Activated CD4-positive, alpha-beta T cell treated with anti-CD3 and anti-CD28 coated beads, Interleukin-10, Interleukin-2, amounts not matched to agents 100 ng/mL and 50 ng/mL, durations not matched to agents 16 hours and 8 hours (primary cell): ENCODE data around the gene CMBL.
"Not testable (repeated sequence)": the region's sequence is repeated elsewhere in the genome, so short reads cannot be mapped to it uniquely, and the experiment has no call there.

Experiments
- DNase-seq: peaks from one replicate; pipeline ENCODE4 v3.0.0-alpha.2; 2020

The CMBL gene

DNA sequence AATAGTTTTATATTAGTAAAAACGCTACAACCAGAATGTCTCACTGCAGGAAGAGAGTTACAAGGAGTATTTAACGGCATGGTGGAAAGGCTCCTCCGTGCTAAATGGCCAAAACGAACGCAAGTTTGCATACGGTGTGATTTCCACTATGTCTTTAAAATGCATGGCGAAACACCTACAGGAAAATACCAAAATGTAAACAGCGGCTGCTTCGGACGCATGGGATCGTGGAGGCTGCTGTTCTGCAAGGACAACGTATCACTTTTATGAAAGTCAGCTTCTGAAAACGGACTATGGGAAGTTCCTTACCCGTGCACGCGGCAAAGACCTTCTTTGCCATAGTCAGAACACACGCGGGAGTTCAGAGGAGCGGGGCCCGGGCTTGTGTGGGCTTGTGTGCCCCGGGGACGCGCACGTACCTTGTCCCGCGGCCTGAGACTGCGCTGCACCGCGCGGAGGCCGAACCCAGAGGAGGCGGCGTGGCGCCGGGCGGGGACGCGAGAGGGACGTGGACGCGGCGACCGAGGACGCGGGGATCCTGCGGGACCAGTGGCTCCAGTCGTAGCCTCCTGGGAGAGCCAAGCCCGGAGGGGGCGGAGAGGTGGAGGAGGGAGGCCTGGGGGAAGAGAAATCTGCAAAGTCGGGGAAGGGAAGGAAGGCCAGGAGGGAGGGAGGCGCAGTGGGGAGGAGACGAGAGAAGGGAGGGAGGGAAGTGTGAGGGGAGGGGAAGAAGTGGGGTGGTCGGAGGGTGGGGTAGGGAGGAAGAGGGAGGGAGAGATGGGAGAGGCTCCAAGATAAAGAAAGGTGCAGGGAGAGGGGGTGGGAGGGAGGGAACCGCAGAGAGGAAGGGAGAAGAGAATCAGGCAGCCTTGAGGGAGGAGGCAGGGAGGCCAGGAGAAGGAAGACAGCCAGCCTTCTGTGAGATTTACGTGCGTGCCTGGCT lies at the start of gene CMBL:
CMBL (minus strand) TSS at position 697 of the 943 bp plus-strand sequence. CDS start 17,140 bp downstream, outside the sequence.
- DNase-seq = peak; percentile 20

DNA sequence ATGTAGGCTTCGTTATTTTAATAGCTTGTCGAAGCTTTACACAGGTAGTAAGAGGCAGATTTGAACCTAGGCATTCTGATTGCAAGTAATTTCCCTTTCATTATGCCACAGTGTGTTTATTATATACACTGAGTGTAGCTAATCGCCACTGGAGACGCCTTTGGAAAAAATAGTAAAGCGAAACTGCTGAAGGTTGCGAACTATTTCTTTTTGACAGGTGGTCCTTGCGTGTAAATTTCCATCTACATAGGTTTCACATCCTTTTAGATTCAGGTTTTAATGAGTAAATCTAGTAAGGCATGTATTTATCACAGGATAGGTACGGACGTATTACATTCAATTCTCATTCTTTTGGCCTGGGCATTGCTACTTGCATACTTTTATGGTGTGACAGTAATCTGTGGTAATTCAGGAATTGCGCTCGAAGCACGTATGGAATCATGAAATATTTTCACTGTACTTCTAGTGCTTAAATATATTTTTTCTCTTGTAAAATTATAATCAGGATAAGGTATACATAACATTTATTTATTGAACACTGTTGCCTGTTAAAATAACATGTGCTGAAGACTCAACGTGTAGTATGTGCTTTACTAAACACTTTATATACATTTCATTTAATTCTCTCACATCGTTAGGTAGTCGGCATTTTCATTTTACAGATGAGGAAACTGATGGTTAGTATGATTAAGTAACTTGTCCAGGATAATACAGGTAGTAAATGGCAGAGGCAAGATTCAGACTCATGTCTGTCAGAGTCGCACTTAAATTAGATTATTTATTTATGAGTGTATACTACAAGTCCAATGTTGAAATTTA lies 47.6 kb upstream of the CMBL start:
- peak; percentile 58 for DNase-seq

DNA sequence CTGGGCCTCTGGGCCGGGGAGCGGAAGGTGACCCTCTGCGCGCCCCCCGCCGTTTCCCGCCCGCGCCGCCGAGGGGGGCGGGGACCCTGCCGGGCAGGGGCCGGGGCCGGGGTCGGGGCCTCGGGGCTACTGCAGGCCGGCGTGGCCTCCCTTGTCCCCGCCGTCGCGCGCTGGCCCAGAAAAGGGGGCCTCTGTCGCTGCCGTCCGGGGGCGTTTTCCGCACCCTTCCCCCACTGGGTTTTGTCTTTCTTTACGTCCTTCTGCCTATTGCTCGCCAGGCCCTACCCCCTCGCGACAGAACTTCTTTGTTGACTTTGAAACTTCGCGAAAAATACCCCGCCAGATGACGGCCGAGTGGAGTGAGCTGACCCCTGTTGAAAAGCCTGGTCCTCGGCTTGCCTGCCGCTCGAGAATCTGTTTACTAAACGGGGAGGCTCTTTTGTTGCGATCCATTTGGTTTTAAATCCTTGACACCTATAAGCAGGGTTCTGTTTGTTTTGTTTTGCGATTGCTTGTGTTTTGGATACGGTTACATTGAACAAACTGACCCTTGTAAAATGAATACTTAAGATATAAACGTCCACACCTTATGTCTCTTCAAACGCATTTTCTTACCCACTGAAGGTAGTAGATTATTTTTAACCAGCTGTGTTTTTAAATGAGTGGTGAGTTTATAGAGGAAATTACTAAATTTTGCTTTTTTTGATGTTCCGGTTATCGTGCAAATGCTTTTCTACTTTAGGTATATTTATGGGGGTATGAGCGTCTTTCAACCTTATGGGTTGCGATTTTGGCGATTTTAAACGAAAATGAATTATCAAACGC lies 46.6 kb upstream of the CMBL start:
- peak; percentile 41 for DNase-seq

DNA sequence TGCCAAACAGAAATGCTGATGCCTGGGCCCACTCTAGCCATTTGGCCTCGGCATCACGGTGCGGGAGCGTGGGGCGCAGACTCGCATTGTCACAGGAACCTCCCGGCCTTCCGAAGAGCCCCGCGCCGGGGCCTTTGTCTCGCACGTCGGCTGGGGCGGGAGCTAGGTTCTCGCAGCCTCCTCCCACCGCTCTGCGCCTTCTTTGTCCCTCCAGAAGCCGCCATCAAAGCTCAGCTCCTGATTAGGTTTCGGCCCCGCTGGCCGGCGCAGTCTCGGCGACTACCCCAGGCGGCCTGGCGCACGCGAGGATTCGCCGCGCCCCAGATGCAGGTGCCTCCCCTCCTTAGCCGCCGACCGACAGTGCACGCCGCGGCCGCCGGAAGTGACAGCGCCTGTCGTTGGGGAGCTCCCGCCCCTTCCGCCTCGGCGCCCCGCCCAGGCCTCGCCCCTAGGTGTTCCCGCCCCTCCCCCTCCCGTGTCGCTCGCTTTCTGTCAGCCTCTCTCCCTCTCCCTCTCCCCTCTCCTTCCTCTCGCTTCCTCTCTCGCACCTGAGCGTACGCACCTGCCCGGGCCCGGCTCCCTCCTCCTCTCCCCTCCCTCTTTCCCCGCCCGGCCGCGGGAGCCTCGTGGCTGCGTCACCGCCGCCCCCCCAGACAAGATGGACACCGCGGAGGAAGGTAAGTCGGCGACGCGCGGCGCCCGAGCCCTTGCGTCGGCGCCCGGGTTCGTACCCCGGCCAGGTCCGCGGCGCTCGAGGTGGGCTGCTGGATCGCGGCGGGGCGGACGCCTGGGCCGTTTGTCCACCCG lies 45.7 kb upstream of the CMBL start, which contains the start of gene MARCHF6:
MARCHF6 (plus strand) TSS at position 455 of the 807 bp plus-strand sequence; CDS start at position 659, 204 bp downstream.
- peak; percentile 97 for DNase-seq

DNA sequence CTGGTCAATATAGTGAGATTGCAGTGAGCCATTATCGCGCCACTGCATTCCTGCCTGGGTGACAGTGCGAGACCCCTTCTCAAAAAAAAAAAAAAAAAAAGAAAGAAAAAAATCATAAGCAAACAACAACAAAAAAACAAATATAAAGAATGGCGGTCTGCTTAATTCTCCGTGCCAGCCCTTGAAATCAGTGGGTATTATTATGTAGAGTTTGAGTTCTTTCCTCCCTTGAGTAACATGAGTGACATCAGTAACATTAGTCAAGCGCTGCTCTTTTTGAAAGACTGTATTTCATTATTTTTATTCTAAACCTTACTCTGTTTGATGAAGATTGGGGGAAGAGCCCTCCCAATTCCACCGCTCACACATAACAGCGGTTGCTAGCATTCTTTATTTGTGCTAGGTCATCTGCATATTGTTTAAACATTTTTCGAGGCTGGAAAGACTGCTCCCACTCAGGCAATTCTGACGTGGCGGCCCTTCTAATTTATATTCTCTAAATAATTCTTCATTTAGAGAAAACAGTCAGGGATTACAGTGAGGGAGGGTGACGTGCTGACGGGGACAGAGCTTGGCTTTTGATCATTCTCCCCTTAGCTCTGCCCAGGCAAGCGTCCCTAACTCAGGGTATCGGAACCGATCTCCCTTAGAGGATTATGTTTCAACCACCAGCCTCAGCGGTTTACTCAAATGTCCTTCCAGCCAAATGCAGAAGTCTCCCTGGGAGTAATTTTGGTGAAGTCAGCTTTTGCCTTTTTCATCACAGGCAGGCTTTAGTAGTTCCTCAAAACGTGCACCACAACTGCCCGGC lies 44.9 kb upstream of the CMBL start:
- DNase-seq = no peak

DNA sequence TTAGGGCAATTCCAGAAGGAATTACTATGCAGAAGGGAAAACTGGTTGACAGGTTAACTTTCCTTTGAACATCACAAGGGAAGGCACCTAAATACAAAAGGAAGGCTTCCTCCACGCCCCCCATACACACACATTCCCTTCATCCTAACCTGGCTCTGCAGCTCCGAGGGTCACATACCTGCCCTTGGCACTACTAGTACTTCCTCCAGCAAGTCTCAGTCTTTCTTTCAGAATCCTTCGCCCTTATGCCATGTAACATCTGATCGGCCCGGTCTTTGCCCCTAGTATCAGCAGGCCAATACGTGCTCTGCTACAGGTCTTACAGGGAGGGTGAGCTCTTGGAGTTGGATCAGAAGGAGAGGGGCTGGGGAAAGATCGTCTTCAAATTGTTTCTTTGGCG lies 44.2 kb upstream of the CMBL start:
- no peak for DNase-seq

DNA sequence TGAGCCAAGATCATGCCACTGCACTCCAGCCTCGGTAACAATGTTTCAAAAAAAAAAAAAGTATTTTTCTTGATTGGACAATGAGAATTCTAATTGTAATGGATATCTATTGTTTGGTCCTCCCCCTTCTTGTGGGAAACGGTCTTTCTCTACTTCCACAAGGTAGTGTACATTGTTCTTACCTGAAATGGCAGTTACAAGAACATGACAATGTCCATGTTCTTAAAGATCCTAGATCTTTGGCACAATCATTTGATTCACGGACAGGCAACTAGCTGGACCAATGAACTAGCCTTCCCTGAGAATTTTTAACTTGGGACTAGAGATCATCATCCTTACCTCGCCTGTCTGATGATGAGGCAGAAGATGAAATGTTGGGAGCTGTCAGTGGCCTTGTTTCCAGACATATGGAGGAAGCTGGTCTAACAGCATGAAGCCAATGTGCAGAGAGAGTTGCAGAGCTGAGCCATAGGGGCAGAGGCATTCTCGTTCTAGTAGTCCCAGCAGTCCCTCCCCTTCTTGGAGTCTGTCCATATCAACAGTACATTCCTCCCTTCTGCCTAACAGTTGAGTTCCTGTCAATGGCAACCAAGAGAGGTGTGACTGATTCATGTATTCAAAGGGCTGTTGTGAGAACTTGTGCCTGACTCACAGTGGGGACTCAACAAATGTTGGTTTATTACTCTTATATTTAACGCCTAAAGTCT lies 43.6 kb upstream of the CMBL start:
- DNase-seq = peak; percentile 28

DNA sequence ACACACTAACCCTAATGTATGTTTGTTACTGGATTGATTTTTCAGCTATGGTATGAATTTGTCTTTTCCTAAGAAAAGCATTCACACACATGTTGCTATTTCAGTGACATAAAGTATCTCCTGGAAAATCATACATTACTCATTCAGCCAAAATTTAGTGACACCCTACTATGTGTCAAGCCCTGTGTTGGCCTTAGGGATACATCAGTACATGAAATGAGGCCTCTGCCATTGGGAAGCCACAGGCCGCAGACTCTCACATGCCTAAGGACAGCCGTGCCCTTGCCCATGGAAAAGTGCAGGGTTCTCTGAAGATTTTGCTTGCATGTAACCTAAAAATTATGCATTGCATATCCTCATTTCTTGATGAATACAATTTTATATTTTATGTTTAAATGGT lies 40.6 kb upstream of the CMBL start:
- no peak for DNase-seq

DNA sequence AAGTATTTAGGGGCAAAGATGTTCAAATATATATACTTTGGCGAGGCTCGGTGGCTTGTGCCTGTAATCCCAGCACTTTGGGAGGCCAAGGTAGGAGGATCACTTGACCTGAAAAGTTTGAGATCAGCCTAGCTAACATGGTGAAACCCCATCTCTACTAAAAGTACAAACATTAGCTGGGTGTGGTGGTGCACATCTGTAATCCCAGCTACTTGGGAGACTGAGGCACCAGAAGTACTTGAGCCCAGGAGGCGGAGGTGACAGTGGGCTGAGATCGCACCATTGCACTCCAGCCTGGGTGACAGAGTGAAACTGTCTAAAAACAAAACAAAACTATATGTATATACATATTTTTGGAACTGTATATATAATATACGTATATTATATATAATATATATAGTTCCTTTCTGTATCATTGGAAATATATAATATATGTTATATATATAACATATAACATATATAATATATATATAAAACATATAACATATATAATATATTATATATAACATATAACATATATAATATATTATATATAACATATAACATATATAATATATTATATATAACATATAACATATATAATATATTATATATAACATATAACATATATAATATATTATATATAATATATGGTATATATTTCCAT lies 36.9 kb upstream of the CMBL start:
- DNase-seq = not testable (repeated sequence)

DNA sequence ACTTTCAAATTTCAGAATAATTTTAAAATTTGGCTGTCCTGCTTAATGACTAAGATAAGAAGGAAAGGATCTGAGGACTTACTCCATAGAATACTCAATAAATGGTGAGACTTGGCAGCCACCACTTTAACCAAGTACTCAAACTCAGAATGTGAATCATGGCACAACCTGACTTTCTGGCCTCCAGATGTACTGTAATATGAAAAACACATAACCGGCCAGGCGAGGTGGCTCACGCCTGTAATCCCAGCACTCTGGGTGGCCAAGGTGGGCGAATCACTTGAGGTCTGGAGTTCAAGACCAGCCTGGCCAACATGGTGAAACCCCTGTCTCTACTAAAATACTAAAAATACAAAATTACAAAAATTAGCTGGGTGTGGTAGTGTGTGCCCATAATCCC lies 35.8 kb upstream of the CMBL start:
- DNase-seq = no peak

DNA sequence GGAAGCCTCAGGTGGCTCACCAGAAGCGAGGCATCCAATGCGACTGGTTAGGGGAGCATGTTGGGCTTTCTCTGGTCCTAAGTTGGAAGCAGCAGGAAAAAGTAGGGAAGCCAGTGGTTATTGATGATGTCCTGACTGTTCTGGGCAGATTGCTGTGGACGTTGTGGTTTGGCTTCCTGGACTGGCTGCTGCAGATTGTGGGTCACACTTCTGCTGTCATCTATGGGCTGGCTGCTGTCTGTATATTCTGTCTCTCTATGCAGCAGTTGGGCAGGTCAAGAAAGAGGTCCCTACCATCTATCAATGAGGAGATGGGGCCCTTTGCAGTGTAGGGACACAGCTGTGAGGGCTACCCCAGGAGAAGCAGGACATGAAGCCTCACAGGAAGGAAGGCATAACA lies 32.3 kb upstream of the CMBL start:
- DNase-seq = no peak

DNA sequence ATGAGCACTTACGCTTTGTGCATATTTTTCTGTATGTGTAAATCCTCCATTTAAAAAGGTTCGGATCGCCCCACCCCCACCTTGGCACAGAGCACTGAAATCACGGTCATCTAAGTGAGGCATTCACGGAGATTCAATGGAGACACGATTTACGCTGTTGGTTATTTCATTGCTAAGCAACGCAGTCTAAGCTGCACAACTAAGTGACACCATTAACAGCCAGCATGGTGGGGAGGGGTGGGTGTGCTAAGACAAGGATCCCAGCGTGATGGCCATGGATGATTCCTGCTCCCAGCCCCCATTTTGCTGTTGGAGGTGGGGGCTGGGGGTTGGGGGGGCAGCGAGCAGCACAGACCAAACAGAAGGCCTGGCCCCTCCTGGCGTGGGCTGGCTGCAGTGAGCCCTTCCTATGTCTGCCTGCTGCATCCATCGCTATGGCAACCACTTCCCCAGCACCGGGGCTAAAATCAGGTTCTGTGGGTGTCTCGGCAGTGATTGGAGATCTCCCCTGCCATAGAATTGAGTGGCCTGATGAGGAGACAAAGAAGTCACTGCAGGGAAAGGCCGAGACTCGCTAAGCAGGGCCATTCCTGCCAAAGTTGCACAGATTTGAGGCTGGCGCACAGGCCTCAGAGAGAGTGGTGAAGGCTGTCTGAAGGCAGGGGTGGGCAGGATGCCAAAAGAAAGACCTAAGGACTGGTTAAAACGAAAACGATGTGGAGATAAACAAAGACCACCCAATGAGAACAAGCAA lies 31.5 kb upstream of the CMBL start:
- no peak for DNase-seq

DNA sequence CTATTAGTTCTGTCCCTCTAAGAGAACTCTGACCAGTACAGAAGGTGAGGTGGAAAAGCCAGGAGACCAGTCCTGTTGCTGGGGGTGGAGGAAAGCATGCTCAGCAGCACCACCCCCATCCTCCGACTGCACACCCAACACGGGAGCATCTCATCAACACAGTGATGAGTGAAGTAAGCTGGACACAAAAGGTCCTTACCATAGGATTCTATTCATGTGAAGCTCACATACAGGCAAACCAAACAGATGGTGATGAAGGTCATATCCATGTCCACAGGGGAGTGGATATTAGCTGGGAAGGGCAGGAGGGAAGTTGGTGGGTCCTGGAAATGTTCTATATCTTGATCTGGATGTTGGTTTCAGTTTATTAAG lies 31.0 kb upstream of the CMBL start:
- no peak for DNase-seq

DNA sequence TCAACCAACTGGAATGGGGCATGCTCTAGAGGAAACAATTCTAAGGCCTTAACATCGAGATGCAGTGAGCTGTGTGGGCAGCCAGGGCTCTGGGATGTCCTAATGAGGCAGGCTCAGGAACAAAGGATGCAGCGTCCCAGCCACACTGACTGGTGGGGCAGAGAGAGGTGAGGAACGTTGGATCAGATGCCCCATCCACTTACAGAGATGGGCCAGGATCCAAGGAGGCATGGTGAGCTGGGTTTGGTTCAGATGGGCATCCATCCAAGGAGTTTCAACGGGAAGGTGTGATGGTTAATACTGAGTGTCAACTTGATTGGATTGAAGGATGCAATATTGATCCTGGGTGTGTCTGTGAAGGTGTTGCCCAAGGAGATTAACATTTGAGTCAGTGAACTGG lies 30.3 kb upstream of the CMBL start:
- DNase-seq = no peak

DNA sequence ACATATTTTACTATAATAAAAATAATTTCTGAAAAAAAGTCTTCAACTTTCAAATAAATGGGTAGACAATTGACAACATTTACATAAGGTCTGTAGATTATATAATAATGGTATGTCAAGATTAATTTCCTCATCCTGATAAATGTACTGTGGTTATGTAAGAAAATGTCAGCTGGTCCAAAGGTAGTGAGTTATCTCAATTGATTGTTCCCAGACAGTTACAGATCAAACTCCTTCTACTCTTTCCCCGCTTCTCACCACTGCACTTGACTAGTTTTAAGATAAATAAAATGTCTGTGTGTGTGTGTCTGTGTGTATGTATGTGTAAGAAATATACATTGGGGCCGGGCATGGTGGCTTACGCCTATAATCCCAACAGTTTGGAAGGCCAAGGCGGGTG lies 29.4 kb upstream of the CMBL start:
- DNase-seq = no peak

DNA sequence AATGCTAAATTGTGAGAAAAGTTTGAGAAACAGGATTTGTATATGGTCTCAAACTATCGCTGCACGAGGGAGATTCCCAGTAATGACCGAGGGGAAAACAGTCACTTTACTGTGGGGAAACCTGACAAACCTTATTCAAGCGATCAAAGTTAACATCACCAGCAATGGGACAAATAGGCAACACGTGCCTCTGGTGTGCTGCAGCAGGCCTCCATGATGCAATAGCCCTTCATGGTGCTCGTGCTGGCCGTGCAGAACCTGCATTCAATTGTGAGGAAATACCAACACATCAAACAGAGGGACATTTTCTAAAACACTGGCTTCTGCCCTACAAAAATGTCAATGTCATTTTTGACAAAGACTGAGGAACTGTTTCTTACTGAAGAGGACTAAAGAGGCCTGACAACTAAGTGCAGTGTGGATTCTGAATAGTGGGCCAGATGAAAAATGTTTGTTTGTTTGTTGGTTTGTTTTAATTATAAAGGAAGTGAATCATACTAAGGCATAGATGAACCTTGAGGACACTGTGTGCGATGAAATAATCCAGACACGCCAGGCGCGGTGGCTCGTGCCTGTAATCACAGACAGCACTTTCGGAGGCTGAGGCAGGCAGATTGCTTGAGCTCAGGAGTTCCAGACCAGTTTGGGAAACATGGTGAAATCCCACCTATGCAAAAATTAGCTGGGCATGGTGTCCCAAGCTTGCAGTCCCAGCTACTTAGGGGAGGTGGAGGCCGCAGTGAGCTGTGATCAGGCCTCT lies 28.2 kb upstream of the CMBL start:
- DNase-seq = no peak

DNA sequence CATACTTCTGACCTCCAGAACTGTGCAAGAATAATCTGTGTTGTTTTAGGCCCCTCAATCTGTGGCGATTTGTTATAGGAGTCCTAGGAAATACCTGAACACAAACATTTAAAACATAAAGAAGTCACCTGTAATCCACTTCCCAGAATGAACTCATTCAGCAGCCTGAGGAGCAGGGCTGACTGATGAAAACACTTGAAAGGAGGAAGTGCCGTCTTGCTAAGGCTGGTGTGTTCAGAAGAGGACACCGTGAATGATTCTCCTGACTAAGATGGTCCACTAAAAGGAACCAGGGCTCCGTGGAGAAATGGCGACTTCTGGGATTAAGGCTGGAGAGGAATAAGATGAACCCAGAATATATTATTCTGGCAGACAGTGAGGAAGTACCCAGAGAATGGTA lies 27.1 kb upstream of the CMBL start:
- no peak for DNase-seq
